Measurements from ENCODE around the gene GABRR3.

Gene GABRR3

DNA sequence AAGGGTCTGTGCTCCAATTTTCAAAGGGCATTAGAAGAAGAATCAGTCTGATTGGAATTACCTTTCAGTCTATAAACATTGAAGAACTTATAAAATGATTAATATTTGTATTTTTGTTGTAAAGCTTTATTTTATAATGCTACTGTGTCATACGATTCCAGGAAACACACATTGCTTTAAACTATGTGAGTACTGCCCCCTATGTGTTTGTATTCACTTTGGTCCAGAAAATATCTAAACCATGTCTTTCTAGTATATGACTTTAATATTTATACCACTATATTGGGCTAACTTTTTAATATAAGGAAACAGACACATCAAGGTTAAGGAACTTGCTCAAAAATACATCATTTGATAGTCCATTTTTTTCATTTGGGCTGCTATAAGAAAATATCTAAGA lies 59.6 kb downstream of the GABRR3 start:
- TF ChIP-seq CTCF (IDR thresholded peaks at IDR 0.05; ENCODE audit: low read depth, low read length) = 0 out of 2 replicates have a peak, but pooled peaks have one; percentile 10
- no peak overlapping the region for H3K4me3 ChIP-seq (ENCODE audit: low read depth, low read length)

DNA sequence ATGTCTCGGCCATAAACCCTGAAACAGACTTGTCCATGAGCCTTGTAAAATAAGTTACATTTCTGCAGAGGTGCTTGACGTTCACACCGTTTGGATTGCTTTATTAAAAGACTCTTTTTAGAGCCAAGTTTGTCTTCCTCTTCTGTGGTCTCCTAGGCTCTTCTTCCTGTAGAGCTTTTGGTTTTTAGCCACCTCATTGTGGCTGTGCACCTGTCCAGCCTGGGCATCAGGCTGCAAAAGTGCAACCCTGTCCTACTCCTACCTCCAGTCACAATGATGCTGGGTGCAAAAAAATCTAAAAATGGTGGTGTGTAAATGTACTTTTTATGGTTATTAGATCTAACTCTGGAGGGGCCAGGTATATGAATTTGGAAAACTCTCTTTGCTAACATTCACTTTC lies 60.1 kb downstream of the GABRR3 start:
- H3K4me3 ChIP-seq (ENCODE audit: low read depth, low read length) = no peak overlapping the region
- no peak for TF ChIP-seq CTCF (IDR thresholded peaks at IDR 0.05; ENCODE audit: low read depth, low read length)

GRCh38 chr3:97972976-97973375 lies 62.1 kb downstream of the GABRR3 start:
- TF ChIP-seq CTCF (IDR thresholded peaks at IDR 0.05; ENCODE audit: low read depth, low read length) = no peak
- no peak overlapping the region; the same call in 1 of the 2 replicates for H3K4me3 ChIP-seq (ENCODE audit: low read depth, low read length)

DNA sequence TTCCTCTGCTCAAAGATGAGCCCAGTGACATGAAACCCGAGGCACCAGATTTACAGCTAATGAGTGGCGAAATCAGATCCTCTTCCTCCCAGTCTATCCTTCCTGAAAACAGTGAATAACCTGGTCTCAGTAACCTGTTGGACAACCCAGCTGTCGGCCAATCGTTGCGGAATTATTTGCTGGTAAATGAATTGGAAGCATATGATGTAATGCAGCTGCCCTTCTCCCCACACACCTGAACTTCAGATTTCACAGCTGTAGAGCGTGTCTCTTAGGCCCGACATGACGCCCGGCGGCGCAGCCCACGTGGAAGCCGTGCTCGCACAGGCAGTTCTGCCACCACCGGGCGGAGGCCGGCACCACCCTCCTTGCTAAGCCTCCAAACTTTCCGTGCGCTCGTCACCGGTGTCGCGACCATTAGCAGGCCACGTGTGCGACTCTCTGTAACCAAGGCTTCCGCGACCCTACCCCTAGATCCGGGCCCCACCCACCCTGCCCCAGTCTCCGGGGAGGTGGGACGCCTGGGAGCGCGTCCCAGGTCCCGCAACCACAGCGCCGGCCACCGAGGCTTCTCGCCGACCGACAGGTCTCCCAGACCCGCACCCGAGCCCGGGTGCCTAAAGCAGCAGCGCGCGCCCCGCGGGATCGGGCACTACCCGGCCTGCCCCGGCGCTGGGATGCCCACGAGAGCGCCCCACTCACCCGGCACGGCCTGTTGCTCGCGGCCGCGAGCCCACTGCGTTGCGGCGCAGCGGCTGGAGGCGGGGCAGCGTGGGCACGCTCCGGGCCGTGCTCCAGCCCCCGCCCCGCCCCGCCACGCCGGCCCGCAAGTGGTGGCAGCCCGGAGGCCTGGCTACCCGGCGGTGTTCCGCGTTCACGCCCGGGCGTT lies 63.2 kb downstream of the GABRR3 start, which contains the start of gene RIOX2:
RIOX2 (minus strand) TSS at position 753 of the 889 bp plus-strand sequence. CDS start 4,838 bp downstream, outside the sequence.
- TF ChIP-seq CTCF (IDR thresholded peaks at IDR 0.05; ENCODE audit: low read depth, low read length) = no peak

GRCh38 chr3:97970956-97971620 lies 64.0 kb downstream of the GABRR3 start:
- H3K4me3 ChIP-seq (ENCODE audit: low read depth, low read length) = peak overlapping the region; percentile 64
- TF ChIP-seq CTCF (IDR thresholded peaks at IDR 0.05; ENCODE audit: low read depth, low read length) = no peak

More for the DNA sequence above, 63.2 kb downstream of the GABRR3 start, which contains the start of gene RIOX2:
- H3K4me3 ChIP-seq (ENCODE audit: low read depth, low read length) = peak within 1 kb of the TSS; percentile 64

DNA sequence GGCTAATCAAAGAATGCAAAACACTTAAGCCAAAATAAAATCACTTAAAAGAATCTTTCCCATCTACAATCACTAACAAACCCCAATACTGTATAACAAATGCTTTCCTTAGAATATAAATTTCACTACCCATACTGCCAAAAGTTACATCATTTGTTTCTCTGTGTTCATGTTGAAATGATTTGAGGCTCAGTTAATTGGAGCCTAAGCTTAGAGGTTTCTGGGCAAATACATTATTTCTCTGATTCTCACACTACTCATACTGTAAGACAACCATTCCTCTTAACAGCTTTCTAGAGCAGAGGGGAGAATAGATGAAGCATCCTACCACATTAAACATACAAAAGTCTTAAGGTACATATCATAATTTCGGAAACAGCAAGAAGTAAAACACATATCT lies 65.0 kb downstream of the GABRR3 start:
- no peak for TF ChIP-seq CTCF (IDR thresholded peaks at IDR 0.05; ENCODE audit: low read depth, low read length)
- H3K4me3 ChIP-seq (ENCODE audit: low read depth, low read length) = no peak overlapping the region

- H3K4me3 ChIP-seq (ENCODE audit: low read depth, low read length) = no peak overlapping the region
- TF ChIP-seq CTCF (IDR thresholded peaks at IDR 0.05; ENCODE audit: low read depth, low read length) = no peak
These were observed 65.6 kb downstream of the GABRR3 start for GRCh38 chr3:97969541-97969940.
